ENCODE data around the gene KIF16B.

The KIF16B gene

GRCh38 chr20:16433293-16433580 is 140.0 kb downstream of the KIF16B start:
- no peak for DNase-seq
- no peak overlapping the region for H3K4me3 ChIP-seq (ENCODE audit: low read depth, low read length)
- no peak for TF ChIP-seq CTCF (IDR thresholded peaks at IDR 0.05; ENCODE audit: low read depth, low read length)
- no peaks in the 10 kb centered on the region for H3K9me3 ChIP-seq (ENCODE audit: severe bottlenecking)
- H3K36me3 ChIP-seq: no peaks in the 10 kb centered on the region
- no peaks in the 10 kb centered on the region for H3K27me3 ChIP-seq (ENCODE audit: insufficient read depth, low read depth, severe bottlenecking)
- H3K27ac ChIP-seq: no peak overlapping the region

GRCh38 chr20:16432466-16433292 is 140.6 kb downstream of the KIF16B start:
- DNase-seq: no peak
- Histone ChIP-seq H3K36me3 (no peaks in the 10 kb centered on the region), H3K27ac (no peak overlapping the region), H3K9me3 (ENCODE audit: severe bottlenecking) (no peaks in the 10 kb centered on the region), H3K27me3 (ENCODE audit: insufficient read depth, low read depth, severe bottlenecking) (no peaks in the 10 kb centered on the region), H3K4me3 (ENCODE audit: low read depth, low read length) (no peak overlapping the region)
- TF ChIP-seq CTCF (IDR thresholded peaks at IDR 0.05; ENCODE audit: low read depth, low read length): no peak

- H3K27me3 ChIP-seq (ENCODE audit: insufficient read depth, low read depth, severe bottlenecking): no peaks in the 10 kb centered on the region
- TF ChIP-seq CTCF (IDR thresholded peaks at IDR 0.05; ENCODE audit: low read depth, low read length): no peak
- H3K27ac ChIP-seq: no peak overlapping the region
- no peaks in the 10 kb centered on the region for H3K9me3 ChIP-seq (ENCODE audit: severe bottlenecking)
- no peaks in the 10 kb centered on the region; the same call in none of the 2 replicates for H3K36me3 ChIP-seq
- no peak for DNase-seq
- no peak overlapping the region for H3K4me3 ChIP-seq (ENCODE audit: low read depth, low read length)
Measured at GRCh38 chr20:16428112-16428511, 145.1 kb downstream of the KIF16B start.

- no peaks in the 10 kb centered on the region; the same call in none of the 2 replicates for H3K36me3 ChIP-seq
- H3K27me3 ChIP-seq (ENCODE audit: insufficient read depth, low read depth, severe bottlenecking): no peaks in the 10 kb centered on the region
- no peak for TF ChIP-seq CTCF (IDR thresholded peaks at IDR 0.05; ENCODE audit: low read depth, low read length)
- no peak overlapping the region for H3K4me3 ChIP-seq (ENCODE audit: low read depth, low read length)
- DNase-seq: no peak
- no peak overlapping the region for H3K27ac ChIP-seq
- H3K9me3 ChIP-seq (ENCODE audit: severe bottlenecking): no peaks in the 10 kb centered on the region
Measured at GRCh38 chr20:16427571-16427970, 145.7 kb downstream of the KIF16B start.

- H3K27me3 ChIP-seq (ENCODE audit: insufficient read depth, low read depth, severe bottlenecking): no peaks in the 10 kb centered on the region
- no peak for TF ChIP-seq CTCF (IDR thresholded peaks at IDR 0.05; ENCODE audit: low read depth, low read length)
- no peak overlapping the region for H3K4me3 ChIP-seq (ENCODE audit: low read depth, low read length)
- no peaks in the 10 kb centered on the region for H3K9me3 ChIP-seq (ENCODE audit: severe bottlenecking)
- no peak for DNase-seq
- H3K36me3 ChIP-seq: no peaks in the 10 kb centered on the region; the same call in none of the 2 replicates
- H3K27ac ChIP-seq: no peak overlapping the region
Measured at GRCh38 chr20:16424780-16425179, 148.5 kb downstream of the KIF16B start.

Data from WERI-Rb-1 (cell line).